Activated B cell treated with CpG ODN at 0.5 μM for 24 hours (primary cell): ENCODE measurements around the gene PEPD. TPM values are rescaled to one million over a fixed set of nuclear protein-coding genes. Genes with fewer than 3 reads are reported as not detected.
"Not testable (repeated sequence)": the region's sequence is repeated elsewhere in the genome, so short reads cannot be mapped to it uniquely, and the experiment has no call there.

Experiments
- ATAC-seq: fragments of 200-7000 bp; cut with Tn5 transposase; one replicate; pipeline ENCODE4 v1.10.0; 2021; ENCODE audit warnings: low read depth, mild to moderate bottlenecking, moderate library complexity
- CTCF ChIA-PET: fragments of 350-600 bp; sonication (Branson Sonifier 250); formaldehyde crosslinking; loops from one replicate; lab custom pipeline; 2021; ENCODE audit warnings: antibody characterized with exemption; lab: Charles Lee
- POLR2A ChIA-PET: fragments of 350-600 bp; sonication (Branson Sonifier 250); formaldehyde crosslinking; loops from one replicate; lab custom pipeline; 2021; ENCODE audit warnings: antibody characterized with exemption; lab: Charles Lee
- DNase-seq: peaks from one replicate; pipeline ENCODE4 v3.0.0; 2022
- H3K27ac Mint-ChIP-seq: one replicate; pipeline ENCODE4 v1.8.0; 2020; ENCODE audit warnings: mixed read lengths
- H3K27me3 Mint-ChIP-seq: one replicate; pipeline ENCODE4 v1.8.0; 2021; ENCODE audit warnings: mixed read lengths
- H3K36me3 Mint-ChIP-seq: one replicate; pipeline ENCODE4 v1.8.0; 2021; ENCODE audit warnings: low read depth, mixed read lengths
- H3K4me1 Mint-ChIP-seq: one replicate; pipeline ENCODE4 v1.8.0; 2021; ENCODE audit warnings: mixed read lengths
- H3K4me3 Mint-ChIP-seq: one replicate; pipeline ENCODE4 v1.8.0; 2020; ENCODE audit warnings: mild to moderate bottlenecking, mixed read lengths
- H3K9me3 Mint-ChIP-seq: one replicate; pipeline ENCODE4 v1.8.0; 2020; ENCODE audit warnings: mixed read lengths
- intact Hi-C: fragments of 100-400 bp; cut with micrococcal nuclease; formaldehyde crosslinking; loops from one replicate; pipeline ENCODE4 v1.15.1; 2024
- total RNA-seq: library from RNA; stranded (reverse); gene quantifications from 2 replicates; pipeline ENCODE4 v1.2.3, GENCODE V29; 2022
- TF ChIP-seq, protein P1 (sequence below): fragments of 200-600 bp; IDR thresholded peaks from one replicate; pipeline ENCODE4 v1.8.0; 2022; ENCODE audit warnings: antibody characterized with exemption, mild to moderate bottlenecking

Gene PEPD
- total RNA-seq, 1 donor from 2014 or later, result 49.1 TPM

DNA sequence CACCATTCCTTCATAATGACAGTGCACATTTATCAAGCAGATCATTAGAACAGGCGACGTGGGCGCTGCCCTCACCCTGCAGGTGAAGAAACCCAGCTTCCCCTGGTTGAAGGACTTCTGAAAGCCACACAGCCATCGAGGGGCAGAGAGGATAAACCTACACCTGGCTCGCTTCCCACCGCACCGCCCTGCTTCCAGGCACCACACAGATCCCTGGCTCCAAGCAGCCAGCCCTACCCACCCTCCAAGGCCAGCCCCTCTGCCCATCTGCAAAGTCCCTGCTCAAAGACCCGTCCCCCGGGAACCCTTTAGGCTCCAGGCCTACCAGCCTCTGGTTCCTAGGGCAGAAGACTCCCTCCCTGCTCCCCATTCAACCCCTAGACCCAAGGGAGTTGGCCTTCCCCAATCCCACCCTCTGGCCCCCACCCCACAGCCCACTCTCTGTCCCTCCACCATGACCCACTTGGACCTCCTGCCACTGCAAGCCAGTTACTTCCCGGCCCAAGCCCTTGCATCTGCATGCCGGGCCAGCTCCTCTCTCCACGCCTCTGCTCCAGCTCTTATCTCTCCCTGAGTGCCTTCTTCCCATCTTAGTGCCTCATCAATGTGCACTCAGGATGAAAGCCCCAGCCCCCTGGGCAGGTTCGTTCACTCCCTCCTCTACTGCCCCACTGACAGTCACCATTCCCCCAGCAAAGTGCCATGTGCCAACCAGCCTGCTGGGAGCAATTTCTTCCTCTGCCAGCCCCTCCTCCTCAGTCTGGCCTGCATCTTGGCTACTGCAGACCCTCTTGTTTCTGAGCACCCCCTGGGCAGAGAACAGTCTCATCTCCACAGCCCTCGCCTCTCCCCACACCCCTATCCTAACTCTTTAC, 28.0 kb downstream of the PEPD start:
- Mint-ChIP-seq H3K4me1 (no peaks in the 10 kb centered on the region), H3K9me3 (no peaks in the 10 kb centered on the region), H3K27ac (no peak overlapping the region), H3K27me3 (no peaks in the 10 kb centered on the region), H3K36me3 (peaks cover 16% of the 10 kb centered on the region), H3K4me3 (no peak overlapping the region)
- no peak for DNase-seq
- CTCF ChIA-PET, result no interaction called here
- ATAC-seq, result no peak
- intact Hi-C loops, result no loop called here
- TF ChIP-seq, protein P1, sequence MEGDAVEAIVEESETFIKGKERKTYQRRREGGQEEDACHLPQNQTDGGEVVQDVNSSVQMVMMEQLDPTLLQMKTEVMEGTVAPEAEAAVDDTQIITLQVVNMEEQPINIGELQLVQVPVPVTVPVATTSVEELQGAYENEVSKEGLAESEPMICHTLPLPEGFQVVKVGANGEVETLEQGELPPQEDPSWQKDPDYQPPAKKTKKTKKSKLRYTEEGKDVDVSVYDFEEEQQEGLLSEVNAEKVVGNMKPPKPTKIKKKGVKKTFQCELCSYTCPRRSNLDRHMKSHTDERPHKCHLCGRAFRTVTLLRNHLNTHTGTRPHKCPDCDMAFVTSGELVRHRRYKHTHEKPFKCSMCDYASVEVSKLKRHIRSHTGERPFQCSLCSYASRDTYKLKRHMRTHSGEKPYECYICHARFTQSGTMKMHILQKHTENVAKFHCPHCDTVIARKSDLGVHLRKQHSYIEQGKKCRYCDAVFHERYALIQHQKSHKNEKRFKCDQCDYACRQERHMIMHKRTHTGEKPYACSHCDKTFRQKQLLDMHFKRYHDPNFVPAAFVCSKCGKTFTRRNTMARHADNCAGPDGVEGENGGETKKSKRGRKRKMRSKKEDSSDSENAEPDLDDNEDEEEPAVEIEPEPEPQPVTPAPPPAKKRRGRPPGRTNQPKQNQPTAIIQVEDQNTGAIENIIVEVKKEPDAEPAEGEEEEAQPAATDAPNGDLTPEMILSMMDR, result no peak
- POLR2A ChIA-PET, result no interaction called here

GRCh38 chr19:33492951-33493350, 28.6 kb downstream of the PEPD start:
- no peak overlapping the region for H3K27ac Mint-ChIP-seq
- no peaks in the 10 kb centered on the region for H3K27me3 Mint-ChIP-seq
- H3K9me3 Mint-ChIP-seq, result no peaks in the 10 kb centered on the region
- TF ChIP-seq, protein P1, result no peak
- intact Hi-C loops, result no loop called here
- no peaks in the 10 kb centered on the region for H3K4me1 Mint-ChIP-seq
- H3K4me3 Mint-ChIP-seq, result no peak overlapping the region
- no peak for DNase-seq
- H3K36me3 Mint-ChIP-seq, result peaks cover 14% of the 10 kb centered on the region
- ChIA-PET POLR2A (no interaction called here), CTCF (interaction anchor here (0.9 kb wide), 1 partner anchor 62 kb away, joined by 3 read pairs; no protein-coding TSS in a partner anchor)
- ATAC-seq, result no peak

DNA sequence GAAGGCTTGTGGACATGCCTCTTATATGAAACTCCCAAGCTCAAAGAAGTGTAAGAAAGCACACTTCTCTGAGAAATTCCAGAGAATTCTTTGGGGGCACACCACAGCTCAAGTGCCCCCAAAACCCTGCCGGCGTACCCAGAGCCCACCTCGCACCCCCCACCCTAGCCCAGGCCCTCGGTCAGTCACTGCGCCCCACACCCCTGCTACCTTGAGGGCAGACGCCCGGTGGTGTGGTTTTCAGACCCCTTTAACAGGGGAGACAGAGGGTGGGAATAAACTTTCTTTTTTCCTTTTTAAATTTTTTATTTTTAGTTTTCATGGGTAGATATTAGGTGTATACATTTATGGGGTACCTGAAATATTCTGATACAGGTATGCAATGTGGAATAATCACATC, 29.5 kb downstream of the PEPD start:
- H3K27me3 Mint-ChIP-seq, result no peaks in the 10 kb centered on the region
- intact Hi-C loops, result no loop called here
- H3K4me3 Mint-ChIP-seq, result no peak overlapping the region
- DNase-seq (no peak), ATAC-seq (no peak)
- POLR2A ChIA-PET, result no interaction called here
- H3K36me3 Mint-ChIP-seq, result peaks cover 14% of the 10 kb centered on the region
- no peaks in the 10 kb centered on the region for H3K4me1 Mint-ChIP-seq
- TF ChIP-seq, protein P1, result no peak
- no peak overlapping the region for H3K27ac Mint-ChIP-seq
- CTCF ChIA-PET, result interaction anchor here (0.9 kb wide), 1 partner anchor 61 kb away, joined by 3 read pairs; no protein-coding TSS in a partner anchor
- H3K9me3 Mint-ChIP-seq, result no peaks in the 10 kb centered on the region

DNA sequence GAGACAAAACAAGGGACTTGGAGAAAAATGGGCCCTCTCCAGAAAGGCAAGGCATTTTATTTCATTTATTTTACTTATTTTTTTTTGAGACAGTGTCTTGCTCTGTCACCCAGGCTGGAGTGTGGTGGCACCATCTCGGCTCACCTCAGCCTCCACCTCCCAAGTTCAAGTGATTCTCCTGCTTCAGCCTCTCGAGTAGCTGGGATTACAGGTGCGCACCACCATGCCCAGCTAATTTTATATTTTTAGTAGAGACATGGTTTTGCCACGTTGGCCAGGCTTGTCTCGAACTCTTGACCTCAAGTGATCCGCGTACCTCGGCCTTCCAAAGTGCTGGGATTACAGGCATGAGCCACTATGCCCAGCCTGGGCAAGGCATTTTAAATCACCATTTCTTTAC, 31.0 kb downstream of the PEPD start:
- H3K36me3 Mint-ChIP-seq, result peaks cover 10% of the 10 kb centered on the region
- POLR2A ChIA-PET, H3K4me1 Mint-ChIP-seq, H3K27me3 Mint-ChIP-seq, H3K4me3 Mint-ChIP-seq, ATAC-seq, CTCF ChIA-PET, H3K9me3 Mint-ChIP-seq, DNase-seq, intact Hi-C loops, H3K27ac Mint-ChIP-seq: not testable (repeated sequence)

DNA sequence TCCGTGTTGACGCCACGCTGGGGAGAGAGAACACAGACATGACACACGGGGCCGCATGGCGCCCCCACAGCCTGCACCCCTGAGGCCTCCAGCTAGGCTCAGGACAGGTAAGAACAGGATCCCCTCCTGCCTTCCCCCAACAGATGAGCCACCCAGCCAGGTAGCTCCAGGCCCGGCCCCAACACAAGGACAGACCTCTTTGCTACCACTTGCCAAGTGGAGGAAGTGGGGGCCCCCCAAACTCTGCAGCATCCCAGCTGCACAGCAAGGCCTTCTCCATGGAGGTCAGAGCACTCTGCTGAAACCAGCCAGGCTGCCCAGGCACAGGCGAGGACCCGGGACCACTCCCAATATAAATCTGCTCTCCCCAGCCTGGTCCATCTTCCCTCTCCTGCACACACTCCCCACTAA, 31.5 kb downstream of the PEPD start:
- ATAC-seq, result no peak
- ChIA-PET CTCF (no interaction called here), POLR2A (no interaction called here)
- no peaks in the 10 kb centered on the region for H3K27me3 Mint-ChIP-seq
- peaks cover 12% of the 10 kb centered on the region for H3K36me3 Mint-ChIP-seq
- no peak overlapping the region for H3K4me3 Mint-ChIP-seq
- DNase-seq, result no peak
- H3K4me1 Mint-ChIP-seq, result no peaks in the 10 kb centered on the region
- TF ChIP-seq, protein P1, result no peak
- intact Hi-C loops, result no loop called here
- no peak overlapping the region for H3K27ac Mint-ChIP-seq
- H3K9me3 Mint-ChIP-seq, result no peaks in the 10 kb centered on the region
